GM18861 (cell line): ENCODE measurements around the gene KIF1A.
"Not testable (repeated sequence)": the region's sequence is repeated elsewhere in the genome, so short reads cannot be mapped to it uniquely, and the experiment has no call there.

Experiments used
- ATAC-seq: cut with Tn5 transposase; IDR thresholded peaks from one replicate; pipeline ENCODE4 v1.9.1; 2021; ENCODE audit not compliant: unreplicated experiment

The KIF1A gene

DNA sequence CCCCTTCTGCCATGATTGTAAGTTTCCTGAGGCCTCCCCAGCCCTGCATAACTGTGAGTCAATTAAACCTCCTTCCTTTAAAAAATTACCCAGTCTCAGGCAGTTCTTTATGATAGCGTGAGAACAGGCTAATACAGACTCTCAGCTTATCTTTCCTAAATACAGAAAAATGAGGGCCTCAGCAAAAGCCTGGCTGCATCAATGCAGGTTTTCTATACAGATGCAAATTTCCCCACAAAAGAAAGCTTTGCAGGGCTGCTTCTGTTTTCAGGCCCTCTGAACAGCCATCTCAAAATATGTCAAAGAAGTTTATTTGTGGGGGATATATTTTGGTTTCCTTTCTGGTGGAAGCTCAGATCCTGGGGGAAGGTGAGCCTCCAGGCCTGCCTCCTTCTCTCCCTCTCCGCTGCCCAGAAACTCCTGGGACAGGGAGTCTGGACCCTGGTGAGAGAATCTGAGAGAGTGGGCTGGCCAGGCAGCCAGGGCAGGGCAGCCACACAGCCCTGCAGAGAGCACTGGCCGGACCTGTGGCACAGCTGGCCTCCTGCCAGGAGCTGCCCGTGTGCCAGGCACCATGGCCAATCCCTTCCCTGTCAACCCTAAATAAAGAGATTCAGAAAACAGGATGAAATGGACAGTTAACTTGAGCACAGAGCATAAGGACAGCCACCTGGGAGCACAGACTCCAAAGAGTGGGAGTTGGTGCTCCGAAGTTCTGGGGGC is 27.0 kb upstream of the KIF1A start:
- ATAC-seq = no peak

DNA sequence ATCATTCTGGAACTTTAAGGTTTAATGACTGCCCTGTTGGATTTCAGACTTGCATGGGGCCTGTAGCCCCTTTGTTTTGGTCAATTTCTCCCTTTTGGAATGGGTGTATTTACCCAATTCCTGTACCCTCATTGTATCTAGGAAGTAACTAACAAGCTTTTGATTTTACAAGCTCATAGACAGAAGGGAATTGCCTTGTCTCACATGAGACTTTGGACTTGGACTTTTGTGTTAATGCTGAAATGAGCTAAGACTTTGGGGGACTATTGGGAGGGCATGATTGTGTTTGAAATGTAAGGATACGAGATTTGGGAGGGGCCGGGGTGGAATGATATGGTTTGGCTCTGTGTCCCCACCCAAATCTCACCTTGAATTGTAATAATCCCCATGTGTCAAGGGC is 26.3 kb upstream of the KIF1A start:
- ATAC-seq = not testable (repeated sequence)

- ATAC-seq = no peak
Measured at GRCh38 chr2:240840435-240841060, 20.5 kb upstream of the KIF1A start.

- no peak for ATAC-seq
Measured at GRCh38 chr2:240839152-240840143, 19.4 kb upstream of the KIF1A start.

DNA sequence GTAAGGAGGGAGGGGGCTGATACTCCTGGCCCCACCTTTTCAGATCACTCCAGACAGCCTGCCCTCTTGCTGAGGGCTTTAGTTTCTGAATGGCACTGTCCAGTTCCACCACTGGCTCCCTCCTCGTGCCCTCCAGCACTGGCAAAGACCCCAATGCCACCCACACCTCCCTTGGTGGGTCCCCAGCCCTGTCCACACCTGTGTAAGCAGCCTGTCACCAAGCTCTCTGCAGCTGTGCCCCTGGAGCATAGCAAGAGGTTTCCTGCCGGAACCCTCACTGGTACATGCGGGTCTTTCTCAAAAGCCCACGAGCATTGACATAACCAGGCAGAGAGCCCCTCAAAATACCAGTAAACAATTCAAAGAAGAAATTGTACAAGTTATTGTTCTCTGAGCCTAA is 17.6 kb upstream of the KIF1A start:
- no peak for ATAC-seq

DNA sequence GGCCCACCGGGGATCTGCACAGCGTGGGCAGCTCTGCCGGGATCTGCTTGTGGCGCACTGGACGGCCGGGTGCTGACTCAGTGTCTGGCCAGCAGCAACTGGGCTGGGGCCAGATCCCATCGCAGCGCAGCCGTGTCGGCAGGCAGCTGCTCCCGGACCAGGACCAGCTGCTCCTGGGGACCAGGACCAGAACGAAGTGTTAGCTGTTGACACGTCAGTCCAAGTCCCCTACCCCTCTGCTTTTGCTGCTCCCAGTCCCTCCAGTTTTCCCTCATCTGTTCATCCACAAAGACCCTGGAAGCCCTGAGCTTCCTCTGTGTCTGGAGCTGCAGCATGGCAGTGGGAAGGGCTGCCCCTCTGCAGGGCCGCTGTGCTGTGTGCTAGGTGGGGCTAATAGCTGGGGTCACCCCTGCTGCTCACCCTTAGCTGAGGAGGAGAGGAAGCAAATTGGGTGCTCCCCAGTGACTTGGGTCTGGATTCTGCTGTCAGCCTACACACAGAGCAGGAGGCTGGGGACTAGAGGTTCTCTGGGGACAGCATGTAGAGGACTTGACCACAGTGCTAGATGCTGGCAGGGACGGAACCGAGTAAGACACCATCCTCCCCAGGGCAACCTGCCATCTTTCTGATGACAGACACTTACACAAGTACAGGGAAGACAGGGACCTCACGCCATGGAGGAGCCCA is 16.9 kb upstream of the KIF1A start:
- no peak for ATAC-seq

DNA sequence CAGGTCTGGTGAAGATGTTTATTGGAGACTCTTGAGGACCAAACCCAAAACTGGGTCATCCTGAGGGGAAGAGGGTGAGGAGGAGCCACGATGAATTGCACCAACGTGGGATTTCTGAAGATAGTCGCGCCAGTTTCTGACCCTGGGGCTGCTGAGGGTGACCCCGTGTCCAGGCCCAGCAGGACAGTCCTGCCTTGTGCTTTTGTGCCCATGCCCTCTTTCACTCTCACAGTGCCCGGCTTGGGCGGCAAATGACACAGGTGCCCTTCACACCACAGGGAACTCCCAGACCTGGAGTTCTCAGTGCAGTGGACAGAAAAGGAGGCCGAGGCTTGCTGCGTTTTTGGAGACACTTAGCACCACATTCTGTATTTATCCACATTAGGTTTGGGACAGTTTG is 15.5 kb upstream of the KIF1A start:
- ATAC-seq = no peak

GRCh38 chr2:240834377-240834975 is 14.5 kb upstream of the KIF1A start:
- ATAC-seq = no peak

- ATAC-seq = no peak
Measured at GRCh38 chr2:240833724-240834285, 13.8 kb upstream of the KIF1A start.

- ATAC-seq = no peak
Measured at GRCh38 chr2:240832921-240833494, 13.0 kb upstream of the KIF1A start.

DNA sequence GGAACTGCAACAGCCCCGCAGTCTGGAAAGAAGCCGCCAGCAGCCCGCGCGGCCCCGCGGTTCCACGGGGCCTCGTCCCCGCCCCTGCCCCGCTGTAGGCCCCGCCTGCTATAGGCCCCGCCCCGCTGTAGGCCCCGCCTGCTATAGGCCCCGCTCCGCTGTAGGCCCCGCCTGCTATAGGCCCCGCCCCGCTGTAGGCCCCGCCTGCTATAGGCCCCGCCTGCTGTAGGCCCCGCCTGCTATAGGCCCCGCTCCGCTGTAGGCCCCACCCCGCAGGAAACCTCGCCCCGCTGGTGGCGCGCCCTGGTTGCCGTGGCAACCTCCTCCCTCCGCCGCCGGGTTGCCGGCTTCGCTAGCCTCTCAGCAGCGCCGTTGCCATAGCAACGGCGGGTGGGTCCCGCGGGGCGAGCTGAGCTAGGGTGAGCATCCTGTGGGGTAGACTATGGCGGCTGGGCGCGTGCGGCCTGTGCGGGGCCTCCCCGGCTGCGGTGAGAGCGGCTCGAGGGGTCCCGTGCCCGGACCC is 12.2 kb upstream of the KIF1A start:
- peak; percentile 89 for ATAC-seq

- no peak for ATAC-seq
Measured at GRCh38 chr2:240831594-240832204, 11.7 kb upstream of the KIF1A start.

DNA sequence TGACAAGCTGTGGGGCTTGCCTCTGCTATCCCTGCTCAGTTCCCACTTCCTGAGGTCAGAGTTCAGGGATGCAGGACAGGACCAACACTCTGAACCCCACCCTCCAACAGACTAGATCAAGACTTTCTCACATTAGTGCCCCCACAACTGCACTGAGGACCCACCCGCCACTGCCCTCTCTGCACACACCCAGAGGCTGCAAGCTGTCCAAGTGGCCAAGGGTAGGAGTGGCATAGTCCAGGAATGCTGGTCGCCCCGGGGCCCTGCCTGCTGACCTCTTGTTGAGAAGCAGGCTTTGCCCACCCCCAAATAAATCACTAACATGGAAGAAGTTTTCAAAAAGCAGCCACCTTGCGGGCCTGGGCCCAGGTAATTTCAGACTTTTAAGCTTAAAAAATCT is 5.5 kb upstream of the KIF1A start:
- ATAC-seq = no peak

GRCh38 chr2:240823449-240824336 is 3.7 kb upstream of the KIF1A start:
- ATAC-seq = no peak

- no peak for ATAC-seq
Measured at GRCh38 chr2:240822280-240822847, 2.3 kb upstream of the KIF1A start.

DNA sequence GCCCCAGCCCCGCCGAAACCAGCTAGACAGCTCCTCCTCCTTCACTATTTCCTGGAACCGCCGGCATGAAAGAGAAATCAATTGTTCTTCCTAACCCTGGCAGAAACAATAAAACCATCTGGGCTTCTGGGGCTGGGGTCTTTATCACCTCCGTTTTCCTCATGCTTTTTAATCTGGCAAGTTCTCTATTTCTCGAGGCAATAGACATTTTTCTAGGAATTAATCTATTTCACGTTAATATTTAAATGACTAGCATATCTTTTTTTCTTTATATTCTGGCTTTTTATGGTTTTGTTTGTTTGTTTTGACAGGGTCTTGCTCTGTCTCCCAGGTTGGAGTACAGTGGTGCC is 1.4 kb upstream of the KIF1A start:
- ATAC-seq = no peak

DNA sequence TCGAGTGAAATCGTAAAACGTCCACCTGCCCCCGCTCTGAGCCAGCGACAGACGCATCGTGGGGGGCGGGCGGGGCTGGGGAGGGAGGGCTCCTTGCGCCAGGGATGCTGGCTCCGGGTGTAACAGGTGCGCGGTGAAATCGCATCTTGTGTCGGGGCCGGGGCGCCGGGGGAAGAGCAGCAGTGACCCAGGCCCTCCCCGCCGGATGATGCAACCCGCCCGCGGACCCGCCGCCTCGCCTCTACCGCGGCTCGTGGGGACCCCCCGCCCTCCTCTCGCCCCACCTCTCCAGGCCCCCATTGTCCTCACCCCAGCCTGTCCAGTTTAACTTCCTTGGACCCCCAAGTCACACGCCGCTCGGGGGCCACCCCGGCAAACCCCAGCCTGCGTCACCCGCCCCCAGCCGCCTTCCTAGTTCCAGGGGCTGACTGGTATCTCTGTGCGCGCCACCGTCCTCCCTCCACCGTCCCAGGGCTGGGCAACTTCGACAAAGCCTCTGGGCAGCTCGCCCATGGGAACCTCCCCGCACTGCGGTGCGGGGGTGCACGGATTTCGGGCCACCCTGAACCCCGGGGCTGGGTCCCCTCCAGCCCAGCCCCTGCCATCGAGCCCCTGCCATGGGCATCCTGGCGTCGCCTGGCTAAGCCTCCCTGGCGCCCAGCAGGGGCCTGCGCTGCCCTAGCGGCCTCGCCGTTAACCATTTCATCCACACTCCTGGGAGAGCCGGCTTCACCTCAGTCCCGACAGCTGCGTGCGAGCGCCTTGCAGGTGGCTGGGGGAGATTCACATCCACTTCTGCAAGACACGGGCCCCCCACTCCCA is 799 bp upstream of the KIF1A start:
- ATAC-seq = no peak
